Measurements from ENCODE around the gene ASAP2.

ASAP2 gene

GRCh38 chr2:9273486-9274130, 67.0 kb downstream of the ASAP2 start:
- TF ChIP-seq CTCF (IDR thresholded peaks at IDR 0.05; ENCODE audit: insufficient read depth, low read depth, low read length, missing control alignments), result no peak

GRCh38 chr2:9274701-9275343, 68.2 kb downstream of the ASAP2 start:
- no peak overlapping the region for H3K4me3 ChIP-seq (ENCODE audit: low read length)
- TF ChIP-seq CTCF (IDR thresholded peaks at IDR 0.05; ENCODE audit: insufficient read depth, low read depth, low read length, missing control alignments), result no peak
- peak; percentile 34 for DNase-seq (ENCODE audit: low read depth)

More at GRCh38 chr2:9273486-9274130, 67.0 kb downstream of the ASAP2 start:
- H3K4me3 ChIP-seq (ENCODE audit: low read length), result no peak overlapping the region
- no peak for DNase-seq (ENCODE audit: low read depth)

GRCh38 chr2:9275399-9275798, 68.8 kb downstream of the ASAP2 start:
- no peak for DNase-seq (ENCODE audit: low read depth)
- H3K4me3 ChIP-seq (ENCODE audit: low read length), result no peak overlapping the region
- no peak for TF ChIP-seq CTCF (IDR thresholded peaks at IDR 0.05; ENCODE audit: insufficient read depth, low read depth, low read length, missing control alignments)

- H3K4me3 ChIP-seq (ENCODE audit: low read length), result no peak overlapping the region
- no peak for DNase-seq (ENCODE audit: low read depth)
- TF ChIP-seq CTCF (IDR thresholded peaks at IDR 0.05; ENCODE audit: insufficient read depth, low read depth, low read length, missing control alignments), result no peak
Observed at GRCh38 chr2:9276074-9276473, 69.5 kb downstream of the ASAP2 start.

- no peak for TF ChIP-seq CTCF (IDR thresholded peaks at IDR 0.05; ENCODE audit: insufficient read depth, low read depth, low read length, missing control alignments)
Observed at GRCh38 chr2:9276901-9277451, 70.4 kb downstream of the ASAP2 start.

GRCh38 chr2:9278439-9278838, 71.8 kb downstream of the ASAP2 start:
- TF ChIP-seq CTCF (IDR thresholded peaks at IDR 0.05; ENCODE audit: insufficient read depth, low read depth, low read length, missing control alignments), result no peak
- H3K4me3 ChIP-seq (ENCODE audit: low read length), result no peak overlapping the region
- DNase-seq (ENCODE audit: low read depth), result no peak

More at GRCh38 chr2:9276901-9277451, 70.4 kb downstream of the ASAP2 start:
- no peak for DNase-seq (ENCODE audit: low read depth)
- H3K4me3 ChIP-seq (ENCODE audit: low read length), result no peak overlapping the region

Data from epithelial cell of esophagus (primary cell).